ENCODE measurements around the gene PRKAG2.

DNA sequence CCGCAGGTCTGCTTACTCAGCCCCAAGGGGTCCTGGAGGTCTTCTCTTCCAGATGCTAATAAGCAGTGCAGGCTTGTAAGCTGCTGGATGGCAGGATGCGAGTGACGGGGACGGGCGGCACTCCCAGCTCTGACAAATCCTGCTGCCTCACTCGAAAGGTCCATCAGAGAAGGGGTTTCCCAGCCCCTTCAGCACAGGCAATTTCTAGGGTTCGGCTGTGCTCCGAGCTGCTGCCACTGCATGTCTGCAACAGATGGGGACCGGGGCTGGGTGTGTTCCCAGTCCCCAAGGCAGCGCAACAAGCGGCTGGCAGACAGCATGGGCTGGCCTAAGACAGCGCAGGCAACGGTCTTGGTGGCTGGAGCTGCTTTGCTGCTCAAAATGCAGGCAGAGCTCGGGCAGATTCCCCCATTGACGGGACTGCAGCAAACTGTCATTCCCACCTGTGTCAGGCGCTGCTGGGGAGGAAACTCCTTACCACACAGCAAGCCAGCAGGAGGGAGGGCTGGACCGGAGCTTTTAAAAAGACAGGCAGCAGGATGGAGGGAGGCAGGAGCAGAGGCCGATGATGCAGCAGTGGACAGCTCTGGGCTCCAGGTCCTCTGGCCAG lies 62.4 kb downstream of the PRKAG2 start:
- TF ChIP-seq, protein P1, sequence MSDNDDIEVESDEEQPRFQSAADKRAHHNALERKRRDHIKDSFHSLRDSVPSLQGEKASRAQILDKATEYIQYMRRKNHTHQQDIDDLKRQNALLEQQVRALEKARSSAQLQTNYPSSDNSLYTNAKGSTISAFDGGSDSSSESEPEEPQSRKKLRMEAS (IDR thresholded peaks at IDR 0.05; ENCODE audit: low read depth, low read length): no peak
- TF ChIP-seq, protein P2, sequence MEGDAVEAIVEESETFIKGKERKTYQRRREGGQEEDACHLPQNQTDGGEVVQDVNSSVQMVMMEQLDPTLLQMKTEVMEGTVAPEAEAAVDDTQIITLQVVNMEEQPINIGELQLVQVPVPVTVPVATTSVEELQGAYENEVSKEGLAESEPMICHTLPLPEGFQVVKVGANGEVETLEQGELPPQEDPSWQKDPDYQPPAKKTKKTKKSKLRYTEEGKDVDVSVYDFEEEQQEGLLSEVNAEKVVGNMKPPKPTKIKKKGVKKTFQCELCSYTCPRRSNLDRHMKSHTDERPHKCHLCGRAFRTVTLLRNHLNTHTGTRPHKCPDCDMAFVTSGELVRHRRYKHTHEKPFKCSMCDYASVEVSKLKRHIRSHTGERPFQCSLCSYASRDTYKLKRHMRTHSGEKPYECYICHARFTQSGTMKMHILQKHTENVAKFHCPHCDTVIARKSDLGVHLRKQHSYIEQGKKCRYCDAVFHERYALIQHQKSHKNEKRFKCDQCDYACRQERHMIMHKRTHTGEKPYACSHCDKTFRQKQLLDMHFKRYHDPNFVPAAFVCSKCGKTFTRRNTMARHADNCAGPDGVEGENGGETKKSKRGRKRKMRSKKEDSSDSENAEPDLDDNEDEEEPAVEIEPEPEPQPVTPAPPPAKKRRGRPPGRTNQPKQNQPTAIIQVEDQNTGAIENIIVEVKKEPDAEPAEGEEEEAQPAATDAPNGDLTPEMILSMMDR (IDR thresholded peaks at IDR 0.05; ENCODE audit: low read depth, low read length): no peak
- TF ChIP-seq POLR2A (IDR thresholded peaks at IDR 0.05; ENCODE audit: extremely low read depth, insufficient read length) (no peak), MYC (IDR thresholded peaks at IDR 0.05; ENCODE audit: low read depth, low read length) (no peak)

Data from NB4 (cell line).